ENCODE measurements around the gene NPBWR2. TPM values are rescaled to one million over a fixed set of nuclear protein-coding genes. Genes with fewer than 3 reads are reported as not detected.

The NPBWR2 gene
- total RNA-seq, 2 experiments from 2014 or later: not detected

- H3K36me3 Mint-ChIP-seq (ENCODE audit: low read depth): peaks cover 2% of the 10 kb centered on the region
- peaks cover 21% of the 10 kb centered on the region for H3K9me3 Mint-ChIP-seq
- ChIA-PET CTCF (interaction anchor here (1.3 kb wide), 1 partner anchor 28 kb away, joined by 3 read pairs; no protein-coding TSS in a partner anchor), POLR2A (no interaction called here)
- no peak overlapping the region for H3K4me3 Mint-ChIP-seq
- no peaks in the 10 kb centered on the region for H3K27me3 Mint-ChIP-seq
- no peaks in the 10 kb centered on the region for H3K4me1 Mint-ChIP-seq
- H3K27ac Mint-ChIP-seq: no peak overlapping the region
- no peak for DNase-seq
These were observed 41.8 kb upstream of the NPBWR2 start for GRCh38 chr20:64149141-64149540.

DNA sequence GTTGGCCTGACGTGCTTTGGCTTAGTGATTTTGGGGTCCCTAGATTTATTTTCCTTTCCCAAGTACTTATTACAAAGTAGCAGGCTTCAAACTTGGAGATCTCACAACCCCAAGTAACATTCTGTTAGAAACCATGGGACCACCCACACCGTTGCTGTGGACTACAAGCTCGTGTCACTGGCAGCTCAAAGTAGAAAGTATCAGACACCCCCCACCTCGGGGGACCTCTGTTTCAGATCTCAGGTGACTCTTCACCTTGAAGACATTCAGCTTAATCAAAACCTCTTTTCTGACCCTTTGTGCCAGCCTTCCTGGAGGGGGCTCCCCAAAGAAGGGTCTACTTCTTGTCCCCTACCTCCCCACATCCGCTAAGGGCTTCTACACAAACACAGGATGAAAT is 41.2 kb upstream of the NPBWR2 start:
- H3K36me3 Mint-ChIP-seq (ENCODE audit: low read depth): peaks cover 2% of the 10 kb centered on the region
- H3K27me3 Mint-ChIP-seq: no peaks in the 10 kb centered on the region
- POLR2A ChIA-PET: no interaction called here
- no peak for DNase-seq
- CTCF ChIA-PET: interaction anchor here (1.3 kb wide), 1 partner anchor 28 kb away, joined by 3 read pairs; no protein-coding TSS in a partner anchor
- H3K4me3 Mint-ChIP-seq: no peak overlapping the region
- no peak overlapping the region for H3K27ac Mint-ChIP-seq
- no peaks in the 10 kb centered on the region for H3K4me1 Mint-ChIP-seq
- peaks cover 25% of the 10 kb centered on the region for H3K9me3 Mint-ChIP-seq

GRCh38 chr20:64146936-64147477 is 39.6 kb upstream of the NPBWR2 start:
- no peak overlapping the region for H3K27ac Mint-ChIP-seq
- no peaks in the 10 kb centered on the region for H3K27me3 Mint-ChIP-seq
- ChIA-PET CTCF (no interaction called here), POLR2A (no interaction called here)
- peaks cover 25% of the 10 kb centered on the region for H3K9me3 Mint-ChIP-seq
- DNase-seq: no peak
- H3K36me3 Mint-ChIP-seq (ENCODE audit: low read depth): peaks cover 2% of the 10 kb centered on the region
- H3K4me3 Mint-ChIP-seq: no peak overlapping the region
- no peaks in the 10 kb centered on the region for H3K4me1 Mint-ChIP-seq

GRCh38 chr20:64146301-64146935 is 39.1 kb upstream of the NPBWR2 start:
- Mint-ChIP-seq H3K4me3 (no peak overlapping the region), H3K27ac (no peak overlapping the region), H3K36me3 (ENCODE audit: low read depth) (peaks cover 2% of the 10 kb centered on the region), H3K4me1 (no peaks in the 10 kb centered on the region), H3K9me3 (peaks cover 25% of the 10 kb centered on the region), H3K27me3 (no peaks in the 10 kb centered on the region)
- DNase-seq: no peak
- CTCF ChIA-PET: no interaction called here
- POLR2A ChIA-PET: no interaction called here

DNA sequence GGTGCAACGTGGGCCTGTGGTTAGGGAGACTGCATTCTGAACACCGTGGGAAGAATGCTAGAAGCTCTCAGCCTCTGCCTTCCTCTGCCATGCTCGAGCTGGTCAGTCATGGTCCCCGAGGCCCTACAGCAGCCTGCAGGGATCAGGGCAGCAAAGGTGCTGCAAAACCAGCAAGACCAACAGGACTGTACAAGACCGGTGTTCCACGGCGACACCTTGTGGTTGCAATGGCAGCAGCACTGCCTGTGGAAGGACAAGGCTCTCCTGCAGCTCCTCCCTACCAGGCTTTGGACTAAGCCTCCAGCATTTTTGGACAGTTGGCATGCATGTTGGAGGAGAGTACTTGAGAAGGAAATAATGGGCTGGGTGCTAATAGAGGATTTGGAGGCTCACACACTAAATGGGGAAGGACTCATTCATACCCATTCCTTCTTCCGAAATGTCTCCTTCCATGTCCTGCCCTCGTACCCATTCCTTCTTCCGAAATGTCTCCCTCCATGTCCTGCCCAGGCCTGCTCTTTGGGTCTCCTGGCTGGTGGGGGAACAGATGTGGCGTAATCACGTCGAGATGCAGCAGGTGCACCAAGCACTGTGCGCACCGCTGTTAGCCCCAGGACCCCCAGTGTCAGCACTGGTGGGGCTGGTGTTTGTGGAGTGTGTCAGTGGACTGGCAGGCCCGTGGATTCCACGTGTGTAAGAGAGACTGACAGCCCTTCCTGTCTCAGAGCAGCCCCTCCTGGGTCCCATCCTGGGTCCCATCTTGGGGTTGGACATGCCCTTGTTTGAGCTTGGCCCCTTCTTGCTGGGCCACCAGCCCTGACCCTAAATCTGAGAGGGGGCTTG is 38.3 kb upstream of the NPBWR2 start:
- Mint-ChIP-seq H3K27ac (no peak overlapping the region), H3K36me3 (ENCODE audit: low read depth) (peaks cover 2% of the 10 kb centered on the region), H3K27me3 (no peaks in the 10 kb centered on the region), H3K4me3 (no peak overlapping the region), H3K9me3 (peaks cover 25% of the 10 kb centered on the region), H3K4me1 (no peaks in the 10 kb centered on the region)
- ChIA-PET POLR2A (no interaction called here), CTCF (no interaction called here)
- DNase-seq: no peak

DNA sequence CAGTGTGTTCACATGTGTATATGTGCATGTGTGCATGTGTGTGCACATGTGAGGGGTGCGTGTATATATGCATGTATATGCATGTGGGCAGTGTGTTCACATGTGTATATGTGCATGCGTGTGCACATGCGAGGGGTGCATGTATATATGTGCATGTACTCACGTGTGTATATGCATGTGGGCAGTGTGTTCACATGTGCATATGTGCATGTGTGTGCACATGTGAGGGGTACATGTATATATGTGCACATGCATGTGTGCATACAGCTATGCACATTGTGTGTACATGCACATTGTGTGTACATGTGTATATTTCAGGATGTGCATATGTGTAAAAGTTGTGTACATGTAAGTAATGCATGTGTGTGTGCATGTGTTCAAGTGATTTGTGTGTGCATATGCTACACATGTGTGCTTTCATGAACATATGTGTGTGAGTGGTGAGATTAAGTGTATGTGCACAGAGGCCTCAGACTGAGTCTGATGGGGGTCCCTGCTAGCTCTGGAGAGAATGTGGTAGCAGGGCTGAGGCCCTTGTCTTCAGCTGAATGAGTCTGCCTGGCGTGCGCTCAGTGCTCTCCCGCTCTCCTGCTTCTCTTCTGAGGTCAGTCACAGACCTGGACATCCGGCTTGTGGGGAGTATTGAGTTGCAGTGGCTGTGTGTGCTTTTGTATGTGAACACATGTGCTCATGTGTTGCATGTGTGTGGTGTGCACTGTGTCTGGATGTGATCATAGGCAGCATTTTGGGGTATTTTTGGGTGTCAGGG is 37.0 kb upstream of the NPBWR2 start:
- no peak overlapping the region for H3K4me3 Mint-ChIP-seq

DNA sequence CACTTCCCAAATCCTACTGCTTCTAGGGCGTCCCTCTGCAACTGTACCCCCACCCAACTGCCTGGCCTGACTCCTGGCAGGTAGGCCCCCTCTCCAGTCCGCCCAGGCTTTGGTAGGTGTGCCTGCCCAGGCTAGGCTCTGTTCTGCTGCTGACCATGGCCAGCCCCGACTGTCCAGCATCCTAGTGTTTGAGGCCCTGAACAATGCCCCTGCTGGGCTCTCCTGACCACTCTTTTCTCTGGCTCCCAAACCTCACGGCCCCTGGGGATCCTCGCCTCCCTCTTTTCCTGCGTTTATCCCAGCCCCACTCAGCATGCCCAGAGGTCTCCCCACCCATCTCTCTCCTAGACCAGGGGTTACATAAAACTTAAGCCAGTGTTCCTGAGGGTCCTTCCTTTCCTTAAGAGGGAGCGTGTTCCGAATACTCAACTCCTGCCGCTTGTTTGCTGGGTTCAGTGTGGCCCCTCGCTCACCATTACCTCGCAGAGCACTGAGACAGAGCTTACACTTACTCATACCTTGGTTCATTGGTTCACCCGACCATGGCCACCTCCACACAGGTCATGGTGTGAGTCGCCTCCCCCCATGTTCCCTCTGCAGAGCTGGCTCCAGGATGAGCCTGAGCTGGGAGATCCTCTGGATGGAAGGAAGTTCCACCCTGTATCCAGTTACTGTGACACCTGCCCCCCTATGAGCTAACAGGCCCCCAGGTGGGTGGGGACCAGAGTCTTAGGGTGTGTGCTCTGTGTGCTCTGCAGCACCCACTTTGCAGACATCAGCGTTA is 35.8 kb upstream of the NPBWR2 start:
- H3K27ac Mint-ChIP-seq: no peak overlapping the region
- H3K4me3 Mint-ChIP-seq: no peak overlapping the region
- no peak for DNase-seq
- no peaks in the 10 kb centered on the region for H3K4me1 Mint-ChIP-seq
- ChIA-PET POLR2A (interaction anchor here (0.7 kb wide), 1 partner anchor 12 kb away, joined by 3 read pairs; no protein-coding TSS in a partner anchor), CTCF (no interaction called here)
- peaks cover 2% of the 10 kb centered on the region for H3K36me3 Mint-ChIP-seq (ENCODE audit: low read depth)
- H3K27me3 Mint-ChIP-seq: no peaks in the 10 kb centered on the region
- peaks cover 18% of the 10 kb centered on the region for H3K9me3 Mint-ChIP-seq

More for the DNA sequence above, 37.0 kb upstream of the NPBWR2 start:
- no peak overlapping the region for H3K27ac Mint-ChIP-seq
- H3K27me3 Mint-ChIP-seq: no peaks in the 10 kb centered on the region
- H3K4me1 Mint-ChIP-seq: no peaks in the 10 kb centered on the region
- ChIA-PET CTCF (no interaction called here), POLR2A (no interaction called here)
- no peak for DNase-seq
- peaks cover 2% of the 10 kb centered on the region for H3K36me3 Mint-ChIP-seq (ENCODE audit: low read depth)
- H3K9me3 Mint-ChIP-seq: peaks cover 21% of the 10 kb centered on the region

DNA sequence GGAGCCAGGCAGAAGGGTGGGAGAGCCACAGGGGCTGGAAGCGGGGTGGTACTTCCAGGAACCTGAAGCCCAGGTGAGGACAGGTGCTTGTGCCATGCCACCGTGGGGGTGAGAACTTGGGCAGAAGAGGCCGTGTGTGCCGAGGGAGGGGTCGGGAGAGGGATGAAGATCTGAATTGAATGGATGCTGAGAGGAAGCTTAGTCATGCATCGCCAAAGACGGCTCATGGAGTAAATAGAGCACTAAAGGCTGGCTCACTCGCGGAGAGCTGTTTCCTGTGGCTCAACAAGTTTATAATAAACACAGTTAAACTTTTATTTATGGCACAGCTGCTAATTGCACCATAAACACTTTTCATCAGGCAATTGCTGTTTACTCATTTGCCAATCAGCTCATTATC is 35.2 kb upstream of the NPBWR2 start:
- CTCF ChIA-PET: interaction anchor here (0.6 kb wide), 1 partner anchor 22 kb away, joined by 3 read pairs; no protein-coding TSS in a partner anchor
- Mint-ChIP-seq H3K4me3 (no peak overlapping the region), H3K9me3 (peaks cover 18% of the 10 kb centered on the region), H3K36me3 (ENCODE audit: low read depth) (peaks cover 2% of the 10 kb centered on the region), H3K4me1 (no peaks in the 10 kb centered on the region), H3K27ac (no peak overlapping the region), H3K27me3 (no peaks in the 10 kb centered on the region)
- POLR2A ChIA-PET: interaction anchor here (0.7 kb wide), 1 partner anchor 13 kb away, joined by 3 read pairs; no protein-coding TSS in a partner anchor
- DNase-seq: no peak

DNA sequence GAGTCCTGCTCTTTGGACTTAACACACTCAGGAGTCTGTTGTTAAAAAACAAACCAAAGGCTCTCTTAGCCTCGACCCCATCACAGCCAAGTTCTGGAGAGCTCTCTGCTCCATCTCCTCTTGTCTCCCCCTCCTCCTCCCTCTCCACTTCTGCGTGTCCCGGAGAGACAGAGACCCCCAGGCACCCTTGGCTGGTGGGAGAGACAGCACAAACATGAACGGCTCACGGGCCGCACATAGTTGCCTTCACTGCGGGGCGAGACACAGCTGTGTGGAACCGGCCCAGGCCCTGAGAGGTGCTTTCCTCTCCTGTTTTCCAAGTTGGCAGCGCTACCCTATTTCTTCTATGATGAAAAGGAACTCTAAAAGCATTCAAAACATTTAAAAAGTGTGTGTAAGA is 33.6 kb upstream of the NPBWR2 start:
- Mint-ChIP-seq H3K36me3 (ENCODE audit: low read depth) (peaks cover 2% of the 10 kb centered on the region), H3K4me1 (no peaks in the 10 kb centered on the region), H3K4me3 (no peak overlapping the region), H3K27me3 (peaks cover under 1% of the 10 kb centered on the region), H3K9me3 (peaks cover 18% of the 10 kb centered on the region), H3K27ac (no peak overlapping the region)
- ChIA-PET POLR2A (no interaction called here), CTCF (no interaction called here)
- no peak for DNase-seq

DNA sequence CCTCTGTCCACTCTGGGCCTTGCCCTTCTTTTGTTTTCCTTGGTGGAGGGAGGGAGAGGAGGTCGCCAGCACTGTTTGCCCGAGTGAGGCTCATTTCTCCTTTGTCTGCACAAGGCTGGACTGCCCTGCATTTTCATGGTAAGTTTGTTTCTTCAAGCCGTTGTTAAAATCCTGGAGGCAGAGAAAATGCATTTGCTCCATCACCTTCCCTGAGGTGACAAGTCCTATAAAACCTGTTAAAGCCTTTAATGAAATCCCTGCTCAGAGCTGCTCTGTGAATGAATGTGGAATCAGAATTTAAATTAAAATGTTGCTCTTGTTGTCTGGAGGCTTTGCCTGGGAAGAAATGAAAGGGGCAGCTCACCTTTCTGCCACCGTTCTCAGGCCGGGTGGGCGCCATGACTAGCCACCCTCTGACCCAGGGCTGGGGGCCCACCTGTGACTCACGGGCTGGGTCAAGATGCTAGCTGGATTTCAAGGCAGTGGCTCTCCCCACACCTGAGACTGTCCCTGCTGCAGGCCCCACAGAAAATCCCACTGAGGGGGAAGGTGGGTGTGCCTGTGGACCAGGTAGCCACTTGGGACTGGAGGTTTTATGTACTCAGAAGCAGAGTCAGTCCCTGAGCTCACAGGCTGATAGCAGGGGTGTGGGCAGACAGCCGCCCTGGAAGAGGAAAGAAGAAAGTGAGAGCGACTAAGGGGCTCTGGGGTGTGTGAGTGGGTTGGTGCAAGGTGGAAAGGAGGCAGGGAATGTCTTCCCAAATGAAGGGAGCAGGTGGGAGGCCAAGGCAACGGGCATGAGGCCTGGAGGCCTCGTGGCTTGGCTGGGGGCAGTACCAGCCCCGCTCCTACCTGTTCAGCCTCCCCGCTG is 32.9 kb upstream of the NPBWR2 start:
- ChIA-PET POLR2A (no interaction called here), CTCF (no interaction called here)
- Mint-ChIP-seq H3K27me3 (peaks cover 4% of the 10 kb centered on the region), H3K27ac (no peak overlapping the region), H3K36me3 (ENCODE audit: low read depth) (peaks cover 2% of the 10 kb centered on the region), H3K4me3 (no peak overlapping the region), H3K9me3 (peaks cover 15% of the 10 kb centered on the region), H3K4me1 (no peaks in the 10 kb centered on the region)
- DNase-seq: no peak

GRCh38 chr20:64139199-64140060 is 32.1 kb upstream of the NPBWR2 start:
- Mint-ChIP-seq H3K36me3 (ENCODE audit: low read depth) (no peaks in the 10 kb centered on the region), H3K27ac (no peak overlapping the region), H3K4me3 (no peak overlapping the region), H3K4me1 (no peaks in the 10 kb centered on the region), H3K27me3 (peaks cover 6% of the 10 kb centered on the region), H3K9me3 (peaks cover 7% of the 10 kb centered on the region)
- ChIA-PET POLR2A (no interaction called here), CTCF (no interaction called here)
- DNase-seq: no peak

Data from activated CD4-positive, alpha-beta T cell treated with anti-CD3 and anti-CD28 coated beads, Interleukin-2, amount 10 ng/mL, durations not matched to agents 7 days and 5 days (primary cell).